ENCODE data around the gene IFT80. TPM values are rescaled to one million over a fixed set of nuclear protein-coding genes. Genes with fewer than 3 reads are reported as not detected.

Gene IFT80
- total RNA-seq, 1 donor from 2014 or later = 16.5 TPM

DNA sequence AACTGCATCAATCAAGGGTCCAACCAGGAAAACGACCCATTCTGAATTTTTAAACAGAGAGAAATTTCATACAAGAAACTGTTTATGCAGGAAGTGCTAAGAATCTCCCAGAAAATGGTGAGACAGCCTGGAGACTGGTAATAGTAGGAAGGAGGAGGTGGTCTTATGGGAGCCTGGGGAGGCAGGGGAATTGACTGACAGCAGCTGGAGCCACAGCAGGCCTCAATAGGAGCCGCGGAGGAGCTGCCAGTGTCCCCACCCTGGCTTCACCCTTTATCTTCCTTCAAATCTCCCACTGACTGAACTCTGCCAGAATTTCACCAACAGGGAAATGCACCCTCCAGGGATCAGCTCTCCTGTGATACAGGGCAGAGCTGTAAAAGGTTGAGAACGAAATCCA lies 181.3 kb downstream of the IFT80 start:
- DNase-seq (ENCODE audit: extremely low read depth, low read depth, low spot score) = no peak

DNA sequence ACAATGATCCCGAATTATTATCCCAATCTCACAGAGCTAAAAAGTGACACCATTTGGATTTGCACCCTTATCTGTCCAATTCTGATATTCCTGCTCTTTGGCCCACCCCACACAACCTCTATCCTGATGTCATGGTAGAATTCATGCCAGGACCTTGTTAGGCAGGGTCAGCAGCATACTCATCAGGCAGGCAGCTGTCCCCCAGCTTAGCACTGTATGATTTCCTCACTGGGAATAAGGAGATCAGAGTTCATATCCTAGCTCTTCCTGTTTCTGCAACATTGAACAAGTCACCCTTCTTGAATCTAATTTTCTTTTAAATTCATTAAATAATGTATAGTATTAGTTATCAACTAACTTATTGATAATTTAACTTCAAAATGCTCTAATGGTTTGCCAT lies 185.8 kb downstream of the IFT80 start:
- no peak for DNase-seq (ENCODE audit: extremely low read depth, low read depth, low spot score)

DNA sequence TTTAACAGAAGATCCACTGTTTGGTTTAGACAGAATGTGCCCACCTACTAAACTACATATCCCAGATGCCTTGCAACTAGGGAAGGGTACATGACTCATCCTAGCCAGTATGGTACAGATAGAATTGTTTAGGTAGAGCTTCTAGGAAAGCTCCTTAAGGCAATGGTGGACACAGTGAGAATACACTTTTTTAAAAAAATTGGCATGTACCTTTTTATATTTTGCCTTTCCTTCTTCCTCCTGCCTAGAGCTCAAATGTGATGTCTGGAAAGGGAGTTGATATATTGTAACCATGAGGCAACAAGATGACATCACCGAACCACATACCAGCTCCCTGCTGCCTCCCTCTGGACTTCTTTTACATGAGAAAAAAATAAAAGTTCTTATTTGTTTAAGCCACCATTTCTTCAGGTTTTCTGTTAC lies 188.2 kb downstream of the IFT80 start:
- no peak for DNase-seq (ENCODE audit: extremely low read depth, low read depth, low spot score)

DNA sequence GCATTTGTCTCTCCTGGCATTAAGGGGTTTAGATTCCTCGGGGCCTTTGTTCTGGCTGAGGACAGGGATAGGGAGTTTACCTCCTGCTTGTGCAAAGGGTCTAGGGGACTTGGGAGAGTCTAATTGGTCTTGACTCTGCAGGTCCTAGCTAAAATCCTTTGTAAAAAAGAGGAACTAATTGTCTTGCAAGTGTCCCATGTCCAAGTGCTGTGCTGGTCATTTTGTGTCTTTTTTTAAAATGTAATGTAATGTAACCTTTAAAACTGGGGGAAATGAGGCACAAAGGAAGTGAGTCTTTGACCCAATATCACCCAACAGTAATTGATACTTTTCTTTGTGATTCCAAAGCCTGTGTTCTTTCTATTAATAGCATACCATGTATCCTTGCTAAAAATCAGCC lies 188.7 kb downstream of the IFT80 start:
- DNase-seq (ENCODE audit: extremely low read depth, low read depth, low spot score) = no peak

Other genes with a start within 250 kb of the IFT80 start
- gene C3orf80, start 173.8 kb downstream of the IFT80 start, total RNA-seq = not detected in 2 replicates
- 47.3 and 51.5 TPM in 2 replicates for gene SMC4, start 425 bp upstream of the IFT80 start, total RNA-seq
- gene TRIM59, start 50.6 kb upstream of the IFT80 start, total RNA-seq = 7.1 and 9.0 TPM in 2 replicates
- 32.3 and 39.7 TPM in 2 replicates for gene KPNA4, start 166.3 kb upstream of the IFT80 start, total RNA-seq

Measured in glomerular endothelial cell (primary cell).